DMS79 treated with DMSO at 0.1 percent for 48 hours (cell line): ENCODE measurements around the gene TBK1.
"Not testable (repeated sequence)": the region's sequence is repeated elsewhere in the genome, so short reads cannot be mapped to it uniquely, and the experiment has no call there.

Experiments used
- DNase-seq: peaks from one replicate; lab custom pipeline; 2025; lab: John Stamatoyannopoulos, UW

TBK1 gene

DNA sequence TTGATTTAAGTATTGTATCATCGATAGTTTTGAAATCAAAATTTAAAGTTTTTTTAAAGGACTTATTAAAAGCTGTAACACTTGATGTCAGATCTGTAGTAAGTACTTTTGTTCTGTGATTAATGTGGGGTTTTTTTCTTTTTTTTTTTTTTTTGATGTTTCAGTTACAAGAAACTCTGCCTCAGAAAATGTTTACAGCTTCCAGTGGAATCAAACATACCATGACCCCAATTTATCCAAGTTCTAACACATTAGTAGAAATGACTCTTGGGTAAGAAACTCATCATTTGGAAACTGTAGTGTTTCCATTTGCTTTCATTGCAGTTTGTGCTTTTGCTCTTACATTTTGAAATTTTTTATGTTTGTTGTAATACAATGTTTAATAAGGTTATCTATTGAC is 45.6 kb downstream of the TBK1 start:
- no peak for DNase-seq

DNA sequence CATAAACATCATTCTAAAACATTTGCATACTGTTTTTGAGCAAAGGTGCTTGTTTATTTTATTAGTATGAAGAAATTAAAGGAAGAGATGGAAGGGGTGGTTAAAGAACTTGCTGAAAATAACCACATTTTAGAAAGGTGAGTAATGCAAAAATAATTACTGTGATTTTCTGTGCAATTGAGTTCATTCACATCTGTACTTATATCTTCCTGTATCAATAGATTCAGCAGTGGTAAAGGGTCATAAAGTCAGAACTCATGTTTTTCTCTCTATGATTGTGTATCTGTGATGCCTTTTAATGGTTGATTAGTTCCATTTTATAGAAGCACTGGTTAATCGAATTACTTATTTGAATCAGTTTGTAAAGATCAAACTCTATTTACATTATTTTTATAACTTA is 46.0 kb downstream of the TBK1 start:
- no peak for DNase-seq

DNA sequence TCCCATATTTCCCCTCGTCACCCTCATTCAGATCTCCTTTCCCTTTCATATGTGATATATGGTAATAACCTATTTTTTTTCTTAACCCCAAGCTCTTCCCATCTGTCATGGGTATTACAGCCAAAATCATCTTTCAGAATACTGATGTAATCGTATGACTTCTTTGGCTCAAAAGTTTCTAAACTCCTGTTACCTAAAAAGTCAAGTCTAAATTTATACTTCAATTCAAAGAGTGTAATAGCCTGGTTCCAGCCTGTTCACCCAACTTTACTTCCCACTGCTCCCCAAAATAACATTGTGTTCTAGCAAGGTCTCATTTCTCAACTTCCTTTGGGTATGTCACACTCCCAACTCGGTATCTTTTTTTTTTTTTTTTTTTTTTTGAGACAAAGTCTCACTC is 48.5 kb downstream of the TBK1 start:
- DNase-seq = no peak

DNA sequence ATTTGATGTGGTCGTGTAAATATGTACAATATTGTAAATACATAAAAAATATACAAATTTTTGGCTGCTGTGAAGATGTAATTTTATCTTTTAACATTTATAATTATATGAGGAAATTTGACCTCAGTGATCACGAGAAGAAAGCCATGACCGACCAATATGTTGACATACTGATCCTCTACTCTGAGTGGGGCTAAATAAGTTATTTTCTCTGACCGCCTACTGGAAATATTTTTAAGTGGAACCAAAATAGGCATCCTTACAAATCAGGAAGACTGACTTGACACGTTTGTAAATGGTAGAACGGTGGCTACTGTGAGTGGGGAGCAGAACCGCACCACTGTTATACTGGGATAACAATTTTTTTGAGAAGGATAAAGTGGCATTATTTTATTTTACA is 49.6 kb downstream of the TBK1 start:
- no peak for DNase-seq

DNA sequence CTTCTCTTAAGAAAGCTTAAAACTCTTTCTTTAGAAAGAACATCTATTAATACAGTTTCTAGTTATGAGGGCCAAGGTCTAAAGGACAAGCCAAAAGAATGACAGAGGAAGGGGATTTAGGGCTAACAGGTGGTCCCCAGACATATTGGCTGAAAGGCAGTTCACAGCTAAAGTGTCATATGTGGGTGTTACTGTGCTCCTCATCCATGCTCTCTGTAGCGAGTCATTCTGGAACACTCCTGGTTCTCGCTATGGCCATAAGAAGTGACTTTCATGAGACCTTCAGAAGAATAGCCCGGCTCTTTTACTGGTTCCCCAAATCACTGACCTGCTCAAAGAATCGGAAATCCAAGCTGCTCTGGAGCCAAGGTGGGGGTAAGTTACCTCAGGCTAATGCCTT is 55.0 kb downstream of the TBK1 start:
- no peak for DNase-seq

DNA sequence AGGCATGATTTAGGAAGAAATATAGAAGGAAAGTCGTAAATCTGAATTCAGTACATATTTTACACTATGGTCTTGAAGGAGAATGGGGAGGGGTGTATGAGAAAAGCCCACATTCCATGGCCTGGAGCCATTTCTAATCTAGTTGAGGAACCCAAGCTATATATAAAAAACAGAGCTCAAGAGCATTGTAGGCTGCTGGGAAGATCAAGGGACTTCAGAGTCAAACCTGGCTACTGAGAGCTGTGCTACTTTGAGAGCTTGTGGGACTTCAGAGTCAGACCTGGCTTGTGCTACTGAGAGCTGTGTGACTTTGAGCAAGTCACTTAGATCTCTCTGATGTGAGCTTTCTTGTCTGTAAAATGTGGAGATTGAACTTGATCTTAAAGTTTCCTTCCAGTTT is 58.7 kb downstream of the TBK1 start:
- no peak for DNase-seq

DNA sequence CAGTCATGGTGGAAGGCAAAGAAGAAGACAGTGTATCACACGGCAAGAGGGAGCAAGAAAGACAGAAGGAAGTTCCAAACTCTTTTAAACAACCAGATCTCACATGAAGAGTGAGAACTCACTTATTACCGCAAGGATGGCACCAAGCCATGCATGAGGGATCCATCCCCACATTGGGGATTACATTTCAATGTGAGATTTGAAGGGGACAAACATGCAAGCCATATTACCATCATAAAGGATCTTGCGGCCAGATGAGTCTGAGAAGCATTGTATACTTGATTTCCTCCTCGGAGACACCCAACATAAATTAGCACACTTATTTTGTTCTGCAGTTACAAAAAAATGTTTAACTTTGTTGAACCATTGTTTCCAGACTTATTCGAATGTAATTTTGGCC is 66.5 kb downstream of the TBK1 start:
- no peak for DNase-seq

DNA sequence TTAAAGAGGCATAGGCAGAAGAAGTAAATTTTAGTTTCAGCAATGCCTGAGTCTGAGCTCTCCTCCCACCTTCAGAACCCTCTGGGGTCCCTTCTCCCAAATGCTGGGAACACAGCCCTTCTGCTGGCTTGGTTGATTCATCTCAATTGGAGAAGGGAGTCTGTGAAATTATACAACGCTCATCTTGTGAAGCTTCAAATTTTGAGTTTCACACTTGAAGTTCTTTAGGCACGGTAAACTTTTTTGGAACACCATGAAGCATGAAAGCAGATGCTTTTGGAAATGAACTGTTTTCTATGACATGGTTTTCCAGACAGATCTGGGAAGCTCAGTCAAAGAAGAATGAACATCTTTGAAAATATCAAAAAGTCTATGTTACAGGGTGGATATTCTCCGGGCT is 69.9 kb downstream of the TBK1 start:
- no peak for DNase-seq

DNA sequence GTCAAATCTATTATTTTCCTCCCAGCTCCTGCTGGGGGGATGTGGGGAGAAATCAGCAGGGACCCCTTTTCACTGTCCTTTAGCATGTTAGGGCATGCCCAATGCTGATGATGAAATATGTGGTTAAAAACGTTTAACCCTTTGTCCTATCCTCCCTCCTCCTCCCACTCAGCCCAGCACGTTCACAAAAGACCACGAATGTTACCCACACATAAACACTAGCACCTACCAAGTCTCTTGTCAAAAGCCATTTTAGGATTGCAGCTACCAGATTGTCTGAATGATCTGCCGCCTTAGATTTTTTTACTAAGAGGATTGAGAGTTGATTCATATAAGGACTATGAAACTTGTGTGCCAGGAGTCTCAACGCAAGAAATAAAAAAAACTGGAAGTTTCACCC is 70.4 kb downstream of the TBK1 start:
- peak; percentile 7 for DNase-seq

DNA sequence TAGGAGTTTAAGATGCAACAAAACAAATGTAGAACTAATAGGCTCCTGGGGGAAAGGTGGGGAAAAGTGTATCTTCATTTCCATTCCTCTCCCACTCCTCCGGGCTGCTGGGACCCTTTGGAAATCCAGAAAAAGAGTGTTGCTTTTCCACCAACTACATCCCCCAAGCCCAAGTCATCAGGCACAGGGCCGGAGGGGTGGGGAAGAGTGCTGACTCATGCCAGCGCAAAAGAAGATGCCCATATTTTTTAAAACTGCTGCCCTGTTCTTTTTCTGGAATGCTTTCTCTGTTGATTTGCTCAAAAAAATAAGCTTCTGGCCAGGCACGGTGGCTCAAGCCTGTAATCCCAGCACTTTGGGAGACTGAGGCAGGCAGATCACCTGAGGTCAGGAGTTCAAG is 70.9 kb downstream of the TBK1 start:
- DNase-seq = no peak

DNA sequence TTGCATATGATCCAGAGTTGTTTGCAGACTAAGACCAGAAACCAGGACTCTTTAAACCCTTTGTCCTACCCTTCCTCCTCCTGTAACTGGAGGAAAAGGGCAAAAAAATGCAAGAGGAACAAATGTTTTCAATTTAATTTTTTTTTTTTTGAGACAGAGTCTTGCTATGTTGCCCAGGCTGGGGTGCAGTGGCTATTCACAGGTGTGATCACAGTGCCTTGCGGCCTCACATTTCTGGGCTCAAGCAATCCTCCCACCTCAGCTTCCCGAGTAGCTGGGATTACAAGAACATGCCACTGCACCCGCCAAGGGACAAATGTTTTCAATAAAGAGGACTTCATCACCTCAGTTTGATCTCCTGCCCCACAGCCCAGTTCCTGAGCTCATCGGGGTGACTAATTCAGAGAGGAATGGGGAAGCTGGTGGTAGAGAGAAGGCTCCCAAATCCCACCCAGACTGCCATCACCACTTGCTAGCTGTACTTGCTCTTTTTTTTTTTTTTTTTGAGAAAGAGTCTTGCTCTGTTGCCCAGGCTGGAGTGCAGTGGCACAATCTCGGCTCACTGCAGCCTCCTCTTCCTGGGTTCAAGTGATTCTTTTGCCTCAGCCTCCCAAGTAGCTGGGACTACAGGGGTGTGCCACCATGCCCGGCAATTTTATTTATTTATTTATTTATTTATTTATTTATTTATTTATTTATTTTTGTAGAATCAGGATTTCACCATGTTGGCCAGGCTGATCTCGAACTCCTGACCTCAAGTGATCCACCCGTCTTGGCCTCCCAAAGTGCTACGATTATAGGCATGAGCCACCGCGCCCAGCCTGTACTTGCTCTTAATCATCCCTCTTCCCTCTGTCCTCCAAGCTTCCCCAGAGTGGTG is 71.9 kb downstream of the TBK1 start:
- not testable (repeated sequence) for DNase-seq

DNA sequence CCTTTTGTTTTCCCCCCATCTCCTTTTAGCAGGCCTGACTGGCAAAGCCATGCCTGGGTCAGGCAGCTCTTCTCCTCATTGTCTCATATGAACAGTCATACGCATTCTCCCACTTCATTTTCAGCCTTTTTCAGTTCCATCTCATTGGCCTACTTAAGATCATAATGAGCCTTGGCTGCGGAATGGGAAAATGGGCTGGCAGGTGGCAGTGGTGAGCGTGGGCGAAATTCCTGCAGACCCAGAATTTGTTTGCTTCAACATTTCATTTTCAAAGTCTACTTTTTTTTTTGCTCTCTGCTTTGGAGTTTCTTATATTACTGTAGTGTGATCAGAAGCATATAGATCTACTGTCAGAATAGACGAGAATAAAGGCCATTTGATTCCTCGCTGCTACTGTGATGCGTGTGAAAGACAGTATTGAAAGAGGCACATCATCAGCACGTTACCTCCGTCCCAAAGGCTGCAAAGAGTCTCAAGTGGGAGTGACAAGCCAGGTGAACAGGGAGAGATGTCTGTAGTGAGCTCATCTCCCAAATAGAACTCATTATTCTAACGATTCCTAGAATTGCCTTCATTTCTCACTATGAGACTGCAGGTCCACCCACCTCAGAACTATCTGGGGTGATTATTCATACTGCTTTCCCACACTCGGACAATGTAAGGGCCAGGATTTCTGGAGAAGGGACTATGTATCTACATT is 73.7 kb downstream of the TBK1 start:
- no peak for DNase-seq

DNA sequence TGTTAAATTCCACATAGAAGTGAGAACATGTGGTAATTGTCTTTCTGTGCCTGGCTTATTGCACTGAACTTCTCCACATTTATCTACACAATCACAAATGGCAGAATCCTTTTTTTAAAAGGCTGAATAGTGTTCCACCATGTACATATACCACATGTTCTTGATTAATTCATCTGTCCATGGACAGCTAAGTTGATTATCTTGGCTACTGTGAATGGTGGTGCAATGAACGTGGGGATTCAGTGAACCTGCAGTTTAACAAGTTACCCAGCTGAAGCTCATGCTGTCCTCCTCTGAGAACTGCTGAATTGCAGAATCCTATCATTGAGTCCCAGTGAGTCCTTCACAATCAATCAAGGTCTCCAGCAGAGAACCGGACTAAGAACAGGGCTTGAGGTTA is 74.9 kb downstream of the TBK1 start:
- no peak for DNase-seq

DNA sequence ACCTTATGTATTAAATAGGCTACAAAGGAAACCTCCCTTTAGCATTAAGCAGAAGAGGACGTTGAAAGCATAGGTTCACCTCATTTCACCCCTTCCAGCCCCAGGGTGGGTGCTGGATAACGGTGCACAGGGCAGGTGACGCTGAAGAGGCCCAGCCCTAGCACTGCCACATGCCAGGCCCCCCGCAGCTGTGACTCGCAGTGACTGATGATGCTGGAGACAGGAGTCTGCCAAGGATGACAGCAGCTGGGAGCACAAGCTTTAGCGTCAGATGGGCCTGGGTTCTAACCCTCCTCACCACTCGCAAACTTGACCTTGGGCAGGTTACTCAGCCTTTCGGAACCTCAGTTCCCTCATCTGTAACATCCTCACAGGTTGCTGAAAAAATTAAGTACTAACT is 76.7 kb downstream of the TBK1 start:
- DNase-seq = no peak

DNA sequence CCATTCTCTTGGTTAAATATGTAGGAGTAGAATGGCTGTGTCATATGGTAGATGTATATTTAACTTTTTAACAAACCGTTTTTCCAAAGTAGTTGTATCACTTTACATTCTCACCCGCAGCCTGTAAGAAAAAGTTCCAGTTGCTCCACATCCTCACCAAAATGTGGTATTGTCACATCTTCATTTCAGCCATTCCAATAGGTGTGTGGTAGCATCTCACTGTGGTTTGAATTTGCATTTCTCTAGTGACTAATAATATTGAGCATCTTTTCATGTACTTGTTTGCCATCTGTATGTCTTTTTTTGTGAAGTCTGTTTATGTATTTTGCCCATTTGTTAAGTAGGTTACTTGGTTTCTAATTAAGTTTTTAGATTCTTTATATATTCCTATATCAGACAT is 78.6 kb downstream of the TBK1 start:
- no peak for DNase-seq

DNA sequence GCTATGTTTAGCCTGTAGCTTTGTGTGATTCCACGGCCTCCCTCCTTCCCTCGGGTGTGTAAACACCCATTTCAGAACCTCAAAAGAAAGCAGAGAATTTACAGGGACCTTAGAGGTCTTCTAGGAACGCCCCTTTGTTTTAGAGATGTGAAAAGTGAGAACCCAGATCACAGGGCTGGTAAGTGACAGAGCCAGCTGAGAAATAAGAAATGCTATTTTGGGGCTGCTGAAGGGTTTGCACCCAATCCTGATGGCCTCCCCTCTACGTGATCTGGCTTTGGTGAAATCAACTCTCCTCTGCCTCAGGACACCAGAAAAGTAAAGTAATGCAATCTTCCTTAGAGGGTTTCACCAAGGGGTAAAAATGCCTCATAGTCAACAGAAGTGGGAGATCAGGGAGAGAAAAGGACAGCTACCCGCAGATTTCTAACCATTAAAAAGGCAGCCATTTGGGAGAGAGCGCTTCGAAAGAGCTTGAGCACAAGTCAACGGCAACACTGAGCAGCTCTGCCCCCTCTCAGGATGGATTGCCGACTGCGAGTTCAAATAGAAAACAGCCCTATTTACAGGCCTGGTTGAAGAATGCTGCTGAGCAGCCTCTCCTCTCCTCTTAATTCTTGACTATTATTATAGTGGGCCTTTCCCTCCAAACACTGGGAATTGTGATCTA is 79.9 kb downstream of the TBK1 start:
- DNase-seq = no peak

DNA sequence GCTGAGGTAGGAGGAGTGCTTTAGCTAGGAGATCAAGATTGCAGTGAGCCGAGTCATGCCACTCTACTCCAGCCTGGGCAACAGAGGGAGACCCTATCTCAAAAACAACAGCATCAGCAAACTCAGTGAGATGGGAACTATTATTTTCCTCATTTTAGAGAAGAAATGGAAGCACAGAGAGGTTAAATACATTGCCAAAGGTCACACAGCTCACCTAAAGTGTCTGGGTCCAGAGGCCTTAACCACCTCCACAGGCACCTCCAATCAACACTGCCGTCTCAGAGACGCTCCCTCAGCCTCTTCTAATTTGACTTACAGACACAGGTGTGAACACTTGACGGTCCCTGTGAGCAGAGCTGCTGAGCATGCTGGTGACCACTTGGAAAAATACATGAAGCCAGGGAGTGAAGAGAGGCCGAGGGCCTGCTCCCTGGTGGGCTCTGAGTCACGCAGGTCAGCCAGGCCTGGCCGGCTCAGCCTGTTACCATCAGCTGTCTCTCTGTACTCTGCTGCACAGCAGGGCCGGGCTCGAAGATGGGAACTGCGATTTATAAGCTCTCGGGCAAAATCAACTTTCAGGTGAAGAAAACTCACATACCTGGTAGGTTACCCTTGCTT is 80.9 kb downstream of the TBK1 start:
- no peak for DNase-seq

DNA sequence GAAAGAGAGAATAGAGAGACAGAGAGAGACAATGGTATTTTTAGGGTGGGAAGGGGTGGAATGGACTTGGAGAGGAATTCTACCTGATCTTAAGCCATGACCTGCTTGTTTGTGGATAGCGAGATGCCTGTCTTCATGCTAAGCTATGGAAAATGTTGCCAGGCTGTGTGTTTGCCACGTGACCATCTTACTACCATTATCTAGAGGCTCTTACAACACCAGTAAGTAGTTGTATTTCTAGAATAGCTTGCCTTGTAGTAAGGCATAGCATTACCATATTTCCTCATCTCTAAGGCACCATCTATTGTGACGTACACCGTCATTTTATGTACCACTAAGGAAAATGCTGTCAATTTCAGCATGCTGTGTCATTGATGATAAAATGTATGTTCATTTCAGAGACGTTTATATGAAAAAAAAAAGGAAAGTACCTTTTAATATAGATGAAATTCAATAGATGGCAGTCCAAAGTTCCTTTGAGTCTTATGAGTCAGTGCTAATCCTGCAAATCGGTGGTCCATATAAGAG is 82.8 kb downstream of the TBK1 start:
- no peak for DNase-seq

DNA sequence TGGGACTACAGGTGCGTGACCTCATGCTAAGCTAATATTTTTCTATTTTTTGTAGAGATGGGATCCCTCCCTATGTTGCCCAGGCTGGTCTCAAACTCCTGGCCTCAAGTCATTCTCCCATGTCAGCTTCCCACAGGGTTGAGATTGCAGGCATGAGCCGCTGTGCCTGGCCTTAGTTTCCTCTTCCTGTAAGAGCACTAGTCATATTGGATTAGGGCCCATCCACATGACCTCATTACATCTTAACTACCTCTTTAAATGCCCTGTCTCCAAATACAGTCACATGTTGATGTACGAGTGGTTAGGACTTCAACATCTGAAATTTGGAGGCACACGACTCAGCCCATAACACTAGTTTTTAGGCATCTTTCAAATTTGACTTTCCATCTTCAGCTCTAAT is 86.2 kb downstream of the TBK1 start:
- no peak for DNase-seq

DNA sequence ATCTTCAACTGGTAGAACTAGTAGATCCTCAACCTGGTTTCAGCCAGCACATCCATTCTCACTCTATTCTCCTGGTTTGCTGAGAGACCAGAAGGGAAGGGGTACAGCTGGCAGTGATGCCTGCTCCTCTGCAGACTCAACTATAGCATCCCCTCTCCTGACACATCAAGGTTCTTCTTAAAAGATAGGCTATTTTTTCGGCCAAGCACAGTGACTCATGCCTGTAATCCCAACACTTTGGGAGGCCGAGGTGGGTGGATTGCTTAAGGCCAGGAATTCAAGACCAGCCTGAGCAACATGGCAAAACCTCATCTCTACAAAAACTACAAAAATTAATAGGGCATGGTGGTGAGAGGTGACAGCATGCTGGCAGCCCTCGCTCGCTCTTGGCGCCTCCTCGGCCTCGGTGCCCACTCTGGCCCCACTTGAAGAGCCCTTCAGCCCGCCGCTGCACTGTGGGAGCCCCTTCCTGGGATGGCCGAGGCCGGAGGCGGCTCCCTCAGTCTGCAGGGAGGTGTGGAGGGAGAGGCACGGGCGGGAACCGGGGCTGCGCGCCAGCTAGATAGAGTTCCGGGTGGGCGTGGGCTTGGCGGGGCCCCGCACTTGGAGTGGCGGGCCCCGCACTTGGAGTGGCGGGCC is 90.6 kb downstream of the TBK1 start:
- peak; percentile 18 for DNase-seq

DNA sequence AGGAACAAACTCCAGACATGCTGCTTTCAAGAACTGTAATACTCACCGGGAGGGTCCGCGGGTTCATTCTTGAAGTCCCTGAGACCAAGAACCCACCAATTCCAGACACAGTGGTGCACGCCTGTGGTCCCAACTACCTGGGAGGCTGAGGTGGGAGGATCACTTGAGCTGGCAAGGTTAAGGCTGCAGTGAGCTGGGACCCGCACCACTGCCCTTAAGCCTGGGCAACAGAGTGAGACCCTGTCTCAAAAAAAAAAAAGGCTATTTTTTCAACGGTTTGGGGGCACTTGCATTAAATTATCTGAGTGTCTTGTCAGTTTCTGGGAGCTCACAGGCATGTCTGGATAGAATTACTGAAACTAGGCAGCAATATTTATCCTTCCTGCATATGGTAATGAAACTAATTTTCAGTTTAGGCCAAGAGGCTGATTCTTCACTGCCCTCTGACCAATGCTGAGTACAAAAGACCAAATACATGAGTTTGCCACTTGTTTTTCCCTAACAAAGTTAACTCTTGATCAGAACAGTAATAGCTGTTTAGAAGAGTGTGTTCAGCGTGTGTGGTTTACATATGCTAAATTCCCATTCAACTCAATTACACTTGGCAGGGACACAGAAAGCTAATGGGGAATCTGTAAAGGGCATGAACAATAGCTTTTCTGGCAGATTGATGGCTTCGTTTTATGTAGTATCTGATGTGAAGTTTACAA is 92.6 kb downstream of the TBK1 start:
- peak; percentile 5 for DNase-seq
